Esophagus muscularis mucosa (tissue), 3 donors: Measurements from ENCODE around the gene CLDN22.

Experiments
- POLR2A ChIP-seq: fragments of 450-650 bp; IDR thresholded peaks from one replicate; pipeline ENCODE4 v1.6.1; 2017; ENCODE audit warnings: antibody characterized with exemption, moderate library complexity, mild to moderate bottlenecking, low read depth
- TF ChIP-seq, protein P1 (sequence below), 3 experiments: fragments of 200-600 bp in 2 of 3; fragments of 450-650 bp in 1 of 3; sonication (generic) in 2 of 3; IDR thresholded peaks; one replicate each; pipeline ENCODE4 v1.5.1; 2017 to 2019; ENCODE audit warnings: antibody characterized with exemption in 3 of 3, mild to moderate bottlenecking in 2 of 3, moderate library complexity in 1 of 3

DNA sequence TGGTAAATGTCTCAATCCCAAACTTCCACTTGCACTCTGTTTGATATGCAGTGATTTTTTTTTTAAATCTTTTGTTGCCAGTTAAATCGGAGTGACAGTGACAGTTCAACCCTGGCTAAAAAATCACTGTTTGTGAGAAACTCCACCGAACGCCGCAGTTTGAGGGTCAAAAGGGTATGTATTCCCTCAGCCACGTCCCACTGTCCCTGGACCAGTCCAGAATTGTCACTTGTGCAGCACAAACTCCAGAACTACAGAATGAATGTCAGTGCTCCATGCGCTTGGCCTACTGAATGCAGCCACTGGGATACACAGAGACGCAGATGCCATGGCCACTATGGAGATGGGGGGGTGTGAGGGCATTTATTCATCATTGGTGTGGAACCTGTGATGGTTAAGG is 34.2 kb downstream of the CLDN22 start:
- TF ChIP-seq, protein P1, sequence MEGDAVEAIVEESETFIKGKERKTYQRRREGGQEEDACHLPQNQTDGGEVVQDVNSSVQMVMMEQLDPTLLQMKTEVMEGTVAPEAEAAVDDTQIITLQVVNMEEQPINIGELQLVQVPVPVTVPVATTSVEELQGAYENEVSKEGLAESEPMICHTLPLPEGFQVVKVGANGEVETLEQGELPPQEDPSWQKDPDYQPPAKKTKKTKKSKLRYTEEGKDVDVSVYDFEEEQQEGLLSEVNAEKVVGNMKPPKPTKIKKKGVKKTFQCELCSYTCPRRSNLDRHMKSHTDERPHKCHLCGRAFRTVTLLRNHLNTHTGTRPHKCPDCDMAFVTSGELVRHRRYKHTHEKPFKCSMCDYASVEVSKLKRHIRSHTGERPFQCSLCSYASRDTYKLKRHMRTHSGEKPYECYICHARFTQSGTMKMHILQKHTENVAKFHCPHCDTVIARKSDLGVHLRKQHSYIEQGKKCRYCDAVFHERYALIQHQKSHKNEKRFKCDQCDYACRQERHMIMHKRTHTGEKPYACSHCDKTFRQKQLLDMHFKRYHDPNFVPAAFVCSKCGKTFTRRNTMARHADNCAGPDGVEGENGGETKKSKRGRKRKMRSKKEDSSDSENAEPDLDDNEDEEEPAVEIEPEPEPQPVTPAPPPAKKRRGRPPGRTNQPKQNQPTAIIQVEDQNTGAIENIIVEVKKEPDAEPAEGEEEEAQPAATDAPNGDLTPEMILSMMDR (IDR thresholded peaks at IDR 0.05), result no peak
- no peak for TF ChIP-seq POLR2A
